AG04450 (cell line): Measurements from ENCODE around the gene CHMP3. TPM values are rescaled to one million over a fixed set of nuclear protein-coding genes. Genes with fewer than 3 reads are reported as not detected.

Experiments used
- CTCF ChIA-PET: fragments of 300-600, 350-600 bp; formaldehyde crosslinking; extraction: SDS; loops from one replicate; lab custom pipeline; 2022; ENCODE audit warnings: antibody characterized with exemption, inconsistent platforms; lab: Charles Lee
- POLR2A ChIA-PET: fragments of 350-600 bp; formaldehyde crosslinking; extraction: SDS; loops from one replicate; lab custom pipeline; 2021; ENCODE audit warnings: antibody characterized with exemption, inconsistent platforms; lab: Yijun Ruan, JAX
- DNase-seq: peaks from one replicate; pipeline ENCODE4 v3.0.0-alpha.2; 2011; ENCODE audit warnings: low read depth, low spot score
- H3K27ac ChIP-seq: one replicate; pipeline ENCODE4 v1.5.1; 2012; ENCODE audit warnings: low read depth, low read length, control low read depth
- H3K27me3 ChIP-seq: one replicate; pipeline ENCODE4 v1.6.0; 2012; ENCODE audit warnings: low read length; ENCODE audit not compliant: control insufficient read depth, insufficient read depth
- H3K4me3 ChIP-seq: 2 replicates; pipeline ENCODE4 v1.5.1; 2011; ENCODE audit warnings: mild to moderate bottlenecking, low read depth, low read length, control low read depth
- H3K9me3 ChIP-seq: 2 replicates; pipeline ENCODE4 v1.5.1; 2012; ENCODE audit warnings: low read length; ENCODE audit not compliant: control insufficient read depth, insufficient read depth
- CTCF ChIP-seq: IDR thresholded peaks from 2 replicates; pipeline ENCODE4 v1.5.1; 2011; ENCODE audit warnings: low read depth, low read length, control low read depth, inconsistent platforms
- polyA plus RNA-seq: library from polyadenylated mRNA; depleted of rRNA; stranded (reverse); fragments of >200 nt; gene quantifications from 2 replicates; pipeline ENCODE4 v1.2.3, GENCODE V29; 2011

CHMP3 gene
- polyA plus RNA-seq, 1 experiment = 154 TPM

- Histone ChIP-seq H3K27me3 (no peaks in the 10 kb centered on the region), H3K27ac (no peak overlapping the region), H3K9me3 (no peaks in the 10 kb centered on the region), H3K4me3 (no peak overlapping the region)
- DNase-seq = no peak
- ChIA-PET CTCF (no interaction called here), POLR2A (no interaction called here)
- no peak for TF ChIP-seq CTCF
Observed at GRCh38 chr2:86522711-86523110, 40.5 kb downstream of the CHMP3 start.

GRCh38 chr2:86521922-86522321, 41.3 kb downstream of the CHMP3 start:
- ChIA-PET POLR2A (no interaction called here), CTCF (no interaction called here)
- Histone ChIP-seq H3K9me3 (no peaks in the 10 kb centered on the region), H3K27ac (no peak overlapping the region), H3K4me3 (no peak overlapping the region), H3K27me3 (no peaks in the 10 kb centered on the region)
- no peak for TF ChIP-seq CTCF
- no peak for DNase-seq

GRCh38 chr2:86520153-86520552, 43.1 kb downstream of the CHMP3 start:
- no peaks in the 10 kb centered on the region for H3K27me3 ChIP-seq
- no peaks in the 10 kb centered on the region for H3K9me3 ChIP-seq
- no peak for TF ChIP-seq CTCF
- ChIA-PET CTCF (no interaction called here), POLR2A (no interaction called here)
- H3K27ac ChIP-seq = no peak overlapping the region
- DNase-seq = no peak
- no peak overlapping the region for H3K4me3 ChIP-seq

- no peaks in the 10 kb centered on the region for H3K27me3 ChIP-seq
- no peak for DNase-seq
Observed at GRCh38 chr2:86519349-86519748, 43.9 kb downstream of the CHMP3 start.

GRCh38 chr2:86518481-86518880, 44.8 kb downstream of the CHMP3 start:
- no peak for DNase-seq
- no peak overlapping the region for H3K4me3 ChIP-seq
- peak; percentile 34 for TF ChIP-seq CTCF
- H3K27ac ChIP-seq = no peak overlapping the region
- ChIA-PET POLR2A (no interaction called here), CTCF (interaction anchor here (0.6 to 1.0 kb wide), 5 partner anchors 13 to 298 kb away, joined by 3 to 5 read pairs (median 3); no protein-coding TSS in a partner anchor)
- H3K9me3 ChIP-seq = no peaks in the 10 kb centered on the region
- H3K27me3 ChIP-seq = no peaks in the 10 kb centered on the region

More at GRCh38 chr2:86519349-86519748, 43.9 kb downstream of the CHMP3 start:
- TF ChIP-seq CTCF = no peak
- ChIA-PET POLR2A (no interaction called here), CTCF (no interaction called here)
- Histone ChIP-seq H3K4me3 (no peak overlapping the region), H3K27ac (no peak overlapping the region), H3K9me3 (no peaks in the 10 kb centered on the region)
